ENCODE measurements around the gene CAMKMT.

The CAMKMT gene

GRCh38 chr2:44747794-44748193 lies 386.0 kb downstream of the CAMKMT start:
- DNase-seq = no peak

- no peak for DNase-seq
Measured at GRCh38 chr2:44751754-44752479, 390.2 kb downstream of the CAMKMT start.

- no peak for DNase-seq
Measured at GRCh38 chr2:44752761-44753160, 391.0 kb downstream of the CAMKMT start.

- DNase-seq = no peak
Measured at GRCh38 chr2:44753552-44754285, 392.0 kb downstream of the CAMKMT start.

GRCh38 chr2:44758591-44758990 lies 396.8 kb downstream of the CAMKMT start:
- DNase-seq = no peak

GRCh38 chr2:44759823-44760222 lies 398.1 kb downstream of the CAMKMT start:
- no peak for DNase-seq

- DNase-seq = no peak
Measured at GRCh38 chr2:44763275-44763782, 401.6 kb downstream of the CAMKMT start.

GRCh38 chr2:44766220-44766619 lies 404.5 kb downstream of the CAMKMT start:
- DNase-seq = no peak

GRCh38 chr2:44766777-44767176 lies 405.0 kb downstream of the CAMKMT start:
- no peak for DNase-seq

- no peak for DNase-seq
Measured at GRCh38 chr2:44767691-44768090, 405.9 kb downstream of the CAMKMT start.

GRCh38 chr2:44768438-44769236 lies 406.9 kb downstream of the CAMKMT start:
- DNase-seq = no peak

- no peak for DNase-seq
Measured at GRCh38 chr2:44769349-44770011, 407.7 kb downstream of the CAMKMT start.

- DNase-seq = no peak
Measured at GRCh38 chr2:44770221-44771195, 408.8 kb downstream of the CAMKMT start.

GRCh38 chr2:44771522-44771921 lies 409.8 kb downstream of the CAMKMT start:
- no peak for DNase-seq

- DNase-seq = no peak
Measured at GRCh38 chr2:44772131-44772530, 410.4 kb downstream of the CAMKMT start.

GRCh38 chr2:44772669-44773378 lies 411.1 kb downstream of the CAMKMT start:
- DNase-seq = no peak

- no peak for DNase-seq
Measured at GRCh38 chr2:44774826-44775492, 413.2 kb downstream of the CAMKMT start.

GRCh38 chr2:44777036-44777435 lies 415.3 kb downstream of the CAMKMT start:
- no peak for DNase-seq

GRCh38 chr2:44777537-44777936 lies 415.8 kb downstream of the CAMKMT start:
- DNase-seq = no peak

GRCh38 chr2:44778221-44778654 lies 416.5 kb downstream of the CAMKMT start:
- DNase-seq = no peak
